DND-41 (cell line): Measurements from ENCODE around the gene TAF13.

Experiments
- EZH2 ChIP-seq: IDR thresholded peaks from 3 replicates; pipeline ENCODE4 v1.6.1; 2012; ENCODE audit warnings: borderline replicate concordance, low read depth, mild to moderate bottlenecking, moderate library complexity, low read length, inconsistent platforms; ENCODE audit not compliant: severe bottlenecking
- TF ChIP-seq, protein P1 (sequence below): IDR thresholded peaks from 2 replicates; pipeline ENCODE4 v1.5.1; 2012; ENCODE audit warnings: borderline replicate concordance, low read length, moderate library complexity, mild to moderate bottlenecking; ENCODE audit not compliant: poor library complexity, severe bottlenecking; ENCODE audit errors: extremely low read depth

DNA sequence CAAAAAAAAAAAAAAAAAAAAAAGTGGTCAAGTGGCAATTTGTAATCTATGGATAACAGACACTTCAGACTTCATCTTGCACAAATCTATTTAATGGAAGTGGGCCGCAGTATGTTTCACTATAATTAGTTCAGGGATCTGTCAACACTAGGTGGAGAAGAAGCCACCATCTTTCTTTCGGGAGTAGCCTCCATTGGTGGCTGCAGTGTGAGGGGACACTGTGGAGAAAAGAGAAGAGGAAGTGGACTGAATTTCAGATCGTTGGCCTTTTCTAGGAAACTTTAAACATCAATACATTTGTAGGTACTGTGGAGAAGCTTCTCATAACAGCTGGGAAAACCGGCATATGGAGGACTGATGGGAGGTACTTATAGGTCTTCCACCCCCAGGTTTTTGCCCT lies 30.1 kb upstream of the TAF13 start:
- TF ChIP-seq EZH2: no peak
- TF ChIP-seq, protein P1, sequence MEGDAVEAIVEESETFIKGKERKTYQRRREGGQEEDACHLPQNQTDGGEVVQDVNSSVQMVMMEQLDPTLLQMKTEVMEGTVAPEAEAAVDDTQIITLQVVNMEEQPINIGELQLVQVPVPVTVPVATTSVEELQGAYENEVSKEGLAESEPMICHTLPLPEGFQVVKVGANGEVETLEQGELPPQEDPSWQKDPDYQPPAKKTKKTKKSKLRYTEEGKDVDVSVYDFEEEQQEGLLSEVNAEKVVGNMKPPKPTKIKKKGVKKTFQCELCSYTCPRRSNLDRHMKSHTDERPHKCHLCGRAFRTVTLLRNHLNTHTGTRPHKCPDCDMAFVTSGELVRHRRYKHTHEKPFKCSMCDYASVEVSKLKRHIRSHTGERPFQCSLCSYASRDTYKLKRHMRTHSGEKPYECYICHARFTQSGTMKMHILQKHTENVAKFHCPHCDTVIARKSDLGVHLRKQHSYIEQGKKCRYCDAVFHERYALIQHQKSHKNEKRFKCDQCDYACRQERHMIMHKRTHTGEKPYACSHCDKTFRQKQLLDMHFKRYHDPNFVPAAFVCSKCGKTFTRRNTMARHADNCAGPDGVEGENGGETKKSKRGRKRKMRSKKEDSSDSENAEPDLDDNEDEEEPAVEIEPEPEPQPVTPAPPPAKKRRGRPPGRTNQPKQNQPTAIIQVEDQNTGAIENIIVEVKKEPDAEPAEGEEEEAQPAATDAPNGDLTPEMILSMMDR: no peak
